C4-2B (cell line): ENCODE results near the gene ARMC9.
"Not testable (repeated sequence)": the region's sequence is repeated elsewhere in the genome, so short reads cannot be mapped to it uniquely, and the experiment has no call there.

Experiments
- H3K27ac ChIP-seq: fragments of 450-650 bp; 2 replicates; pipeline ENCODE4 v1.5.1; 2017
- CTCF ChIP-seq: fragments of 450-650 bp; conservative IDR thresholded peaks from 2 replicates; pipeline ENCODE4 v1.5.1; 2017; ENCODE audit warnings: mild to moderate bottlenecking
- ZFX ChIP-seq: fragments of 450-650 bp; IDR thresholded peaks from 2 replicates; pipeline ENCODE4 v1.6.1; 2017

The ARMC9 gene

GRCh38 chr2:231343006-231343710, 144.7 kb downstream of the ARMC9 start:
- TF ChIP-seq CTCF, result no peak
- no peak for TF ChIP-seq ZFX
- no peak overlapping the region for H3K27ac ChIP-seq

DNA sequence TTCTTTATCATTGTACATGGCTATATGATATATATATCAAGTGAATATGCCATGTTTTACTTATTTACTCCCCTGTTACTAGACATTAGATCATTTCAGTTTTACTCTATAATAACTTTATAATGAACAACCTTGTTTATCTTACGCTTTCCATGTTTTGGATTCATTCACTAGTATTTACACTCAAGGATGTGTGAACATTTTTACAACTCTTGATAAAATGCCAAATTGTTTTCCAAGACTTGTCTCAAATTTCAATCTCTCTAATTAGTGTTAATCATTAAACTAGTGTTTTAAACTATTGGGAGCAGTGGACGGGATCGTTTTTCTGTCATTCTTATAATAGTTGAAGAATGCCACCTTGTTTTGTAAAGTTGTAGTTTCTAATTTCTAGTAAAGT, 145.6 kb downstream of the ARMC9 start:
- TF ChIP-seq CTCF, result no peak
- TF ChIP-seq ZFX, result no peak
- H3K27ac ChIP-seq, result no peak overlapping the region

DNA sequence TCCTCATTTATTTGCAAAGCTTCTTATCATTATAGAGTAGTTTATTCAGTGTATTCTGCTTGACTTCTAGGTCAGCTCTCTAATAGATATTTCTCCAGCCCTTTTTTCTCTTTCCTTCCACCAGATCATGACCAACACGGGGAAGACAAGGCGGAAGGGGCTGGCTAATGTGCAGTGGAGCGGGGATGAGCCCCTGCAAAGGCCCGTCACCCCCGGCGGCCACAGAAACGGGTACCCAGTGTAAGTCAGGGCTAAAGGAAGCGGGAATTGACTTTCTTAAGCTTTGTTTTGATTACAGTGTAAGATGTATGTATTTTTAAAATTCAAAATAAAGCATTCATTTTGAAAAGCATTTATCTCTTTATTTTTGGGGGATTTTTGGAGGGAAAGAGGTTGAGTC, 146.4 kb downstream of the ARMC9 start:
- TF ChIP-seq CTCF (no peak), ZFX (no peak)
- H3K27ac ChIP-seq, result no peak overlapping the region

DNA sequence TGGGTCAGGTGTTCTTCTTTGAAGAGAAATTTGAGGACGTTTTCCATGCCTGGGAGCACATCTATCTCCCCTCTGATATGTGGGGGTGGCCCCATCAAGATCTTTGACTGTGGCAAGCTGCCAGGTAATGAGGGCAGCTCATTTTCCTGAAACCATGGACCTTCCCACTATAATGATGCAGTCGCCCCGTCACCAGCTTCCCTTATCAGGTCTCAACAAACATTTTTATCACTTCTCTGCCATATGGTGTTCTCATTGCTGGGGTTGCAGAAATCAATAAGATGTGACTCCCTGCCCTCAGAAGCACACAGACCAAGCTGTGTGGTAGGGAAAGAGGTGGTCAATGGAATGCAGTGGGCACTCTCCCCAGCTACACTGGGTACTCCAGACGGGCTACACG, 148.7 kb downstream of the ARMC9 start:
- TF ChIP-seq CTCF (no peak), ZFX (no peak)
- H3K27ac ChIP-seq, result no peak overlapping the region

- no peak for TF ChIP-seq ZFX
- TF ChIP-seq CTCF, result no peak
- H3K27ac ChIP-seq, result no peak overlapping the region
These were observed 149.2 kb downstream of the ARMC9 start for GRCh38 chr2:231347638-231348037.

DNA sequence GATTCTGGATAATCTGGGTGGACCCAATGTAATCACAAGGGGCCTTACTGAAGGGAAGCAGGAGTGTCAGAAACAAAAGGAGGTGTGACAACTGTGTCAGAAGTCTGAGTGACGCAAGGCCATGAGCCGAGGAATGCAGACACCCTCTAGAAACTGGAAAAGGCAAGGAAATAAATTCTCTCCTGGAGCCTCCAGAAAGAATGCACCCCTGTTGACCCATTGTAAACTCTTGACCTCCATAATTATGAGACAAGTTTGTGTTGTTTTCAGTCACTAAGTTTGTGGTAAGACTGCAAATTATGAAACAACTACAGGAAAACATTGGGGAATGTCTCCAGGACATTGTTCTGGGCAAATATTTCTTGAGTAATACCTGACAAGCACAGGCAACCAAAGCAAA, 149.7 kb downstream of the ARMC9 start:
- TF ChIP-seq CTCF, result no peak
- no peak for TF ChIP-seq ZFX
- H3K27ac ChIP-seq, result no peak overlapping the region

GRCh38 chr2:231348704-231349373, 150.4 kb downstream of the ARMC9 start:
- TF ChIP-seq CTCF, result no peak
- no peak for TF ChIP-seq ZFX
- no peak overlapping the region for H3K27ac ChIP-seq

DNA sequence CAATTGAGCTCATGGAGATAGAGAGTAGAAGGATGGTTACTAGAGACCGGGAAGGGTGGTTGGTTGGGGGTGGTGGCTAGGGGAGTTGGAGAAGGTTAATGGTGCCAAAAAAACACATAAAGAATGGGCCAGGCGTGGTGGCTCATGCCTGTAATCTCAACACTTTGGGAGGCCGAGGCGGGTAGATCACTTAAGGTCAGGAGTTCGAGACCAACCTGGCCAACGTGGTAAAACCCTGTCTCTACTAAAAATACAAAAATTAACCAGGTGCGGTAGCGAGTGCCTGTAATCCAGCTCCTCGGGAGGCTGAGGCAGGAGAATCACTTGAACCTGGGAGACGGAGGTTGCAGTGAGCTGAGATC, 150.9 kb downstream of the ARMC9 start:
- H3K27ac ChIP-seq, result not testable (repeated sequence)
